ENCODE measurements around the gene CRYL1.
A peak's percentile ranks its signal among the peaks of the same experiment; 100 is the strongest.

The CRYL1 gene

DNA sequence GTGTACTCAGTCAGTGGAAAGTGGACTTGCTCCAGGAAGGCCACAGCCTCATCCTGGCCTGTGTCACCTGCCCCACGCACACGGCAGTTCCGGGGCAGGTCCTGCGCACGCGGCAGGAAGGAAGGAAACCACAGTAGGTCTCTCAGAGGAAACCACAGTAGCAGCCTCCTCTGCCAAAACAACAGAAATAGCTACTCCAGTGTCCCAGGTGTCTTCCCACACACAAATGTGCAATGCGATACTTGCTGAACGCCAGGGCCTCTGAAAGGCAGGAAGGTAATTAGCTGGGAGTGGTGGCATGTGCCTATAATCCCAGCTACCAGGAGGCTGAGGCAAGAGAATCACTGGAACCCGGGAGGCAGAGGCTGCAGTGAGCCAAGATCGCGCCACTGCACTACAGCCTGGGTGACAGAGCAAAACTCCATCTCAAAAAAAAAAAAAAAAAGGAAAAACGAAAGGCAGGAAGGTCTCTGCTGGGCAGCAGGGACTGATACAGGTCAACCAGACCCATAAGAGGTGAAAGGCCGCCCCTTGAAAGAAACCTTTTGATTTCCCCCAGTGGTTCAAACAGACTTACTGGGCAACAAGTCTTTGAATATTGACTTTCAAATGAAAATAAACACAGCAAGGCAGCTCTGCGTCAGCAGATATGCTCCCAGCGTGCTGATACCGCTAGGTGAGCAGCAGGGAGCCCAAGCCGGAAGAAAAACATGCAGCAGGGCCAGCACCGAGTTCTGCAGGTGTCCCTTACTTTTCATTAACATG lies 49.5 kb downstream of the CRYL1 start:
- in situ Hi-C loops (cut with HindIII; ENCODE audit: low pct_unique_long_range_greater_than_20kb, low sequenced_read_pairs): loop anchor here (25.0 kb wide), 1 partner anchor 289 kb away; the partner anchor contains the start of gene GJB2

GRCh38 chr13:20474515-20474914 lies 51.1 kb downstream of the CRYL1 start:
- in situ Hi-C loops (cut with HindIII; ENCODE audit: low pct_unique_long_range_greater_than_20kb, low sequenced_read_pairs): no loop called here
- no peak for TF ChIP-seq JUND (IDR thresholded peaks at IDR 0.05; ENCODE audit: low read depth)
- no peak for DNase-seq (ENCODE audit: low read depth in 1 of 2, low spot score in 1 of 2)

More for the DNA sequence above, 49.5 kb downstream of the CRYL1 start:
- TF ChIP-seq JUND (IDR thresholded peaks at IDR 0.05; ENCODE audit: low read depth): no peak
- no peak for DNase-seq (ENCODE audit: low read depth in 1 of 2, low spot score in 1 of 2)

GRCh38 chr13:20473888-20474287 lies 51.8 kb downstream of the CRYL1 start:
- no peak for DNase-seq (ENCODE audit: low read depth in 1 of 2, low spot score in 1 of 2)
- in situ Hi-C loops (cut with HindIII; ENCODE audit: low pct_unique_long_range_greater_than_20kb, low sequenced_read_pairs): no loop called here
- TF ChIP-seq JUND (IDR thresholded peaks at IDR 0.05; ENCODE audit: low read depth): no peak

DNA sequence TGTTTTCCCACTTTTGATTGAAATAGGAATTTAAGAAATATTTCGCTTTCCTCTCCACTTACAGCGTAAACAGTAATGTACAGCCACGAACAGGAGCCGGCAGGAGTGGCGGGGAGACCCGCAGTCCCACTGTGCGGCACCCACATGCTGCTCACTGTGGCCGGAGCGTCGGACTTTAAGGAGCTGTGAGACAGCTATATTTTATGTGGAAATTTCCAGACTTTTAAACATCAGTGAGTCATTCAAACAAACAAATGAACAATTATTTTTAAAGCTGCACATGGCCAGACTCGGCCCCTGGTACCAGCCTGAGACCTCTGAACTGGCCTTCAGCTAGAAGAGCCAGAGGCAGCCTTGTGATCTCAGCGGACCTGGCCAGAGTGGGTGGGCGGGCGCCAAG lies 52.5 kb downstream of the CRYL1 start:
- in situ Hi-C loops (cut with HindIII; ENCODE audit: low pct_unique_long_range_greater_than_20kb, low sequenced_read_pairs): no loop called here
- TF ChIP-seq JUND (IDR thresholded peaks at IDR 0.05; ENCODE audit: low read depth): no peak
- no peak for DNase-seq (ENCODE audit: low read depth in 1 of 2, low spot score in 1 of 2)

- no peak for TF ChIP-seq JUND (IDR thresholded peaks at IDR 0.05; ENCODE audit: low read depth)
- in situ Hi-C loops (cut with HindIII; ENCODE audit: low pct_unique_long_range_greater_than_20kb, low sequenced_read_pairs): no loop called here
- DNase-seq (ENCODE audit: low read depth in 1 of 2, low spot score in 1 of 2): no peak
Measured at GRCh38 chr13:20472531-20472930, 53.1 kb downstream of the CRYL1 start.

DNA sequence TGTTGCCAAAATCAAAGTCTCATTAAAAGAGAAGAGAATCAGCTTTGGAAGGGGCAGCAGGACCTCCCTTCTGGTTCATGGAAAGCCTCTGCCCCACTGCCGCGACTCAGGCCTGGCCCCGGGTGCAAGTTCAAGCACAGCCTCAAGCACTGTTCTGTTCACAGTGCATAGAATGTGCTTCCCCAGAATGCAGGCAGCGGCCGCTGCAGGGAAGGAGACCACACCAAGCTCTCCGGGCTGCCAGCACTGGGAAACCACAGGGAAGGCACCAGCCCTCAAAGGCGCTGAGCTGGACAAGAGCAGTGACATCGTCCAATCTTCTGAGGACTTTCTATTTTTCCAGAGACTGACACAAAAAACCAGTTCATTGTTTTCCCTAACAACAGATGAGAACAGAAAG lies 55.5 kb downstream of the CRYL1 start:
- in situ Hi-C loops (cut with HindIII; ENCODE audit: low pct_unique_long_range_greater_than_20kb, low sequenced_read_pairs): no loop called here
- no peak for TF ChIP-seq JUND (IDR thresholded peaks at IDR 0.05; ENCODE audit: low read depth)
- no peak for DNase-seq (ENCODE audit: low read depth in 1 of 2, low spot score in 1 of 2)

- DNase-seq (ENCODE audit: low read depth in 1 of 2, low spot score in 1 of 2): no peak
- no peak for TF ChIP-seq JUND (IDR thresholded peaks at IDR 0.05; ENCODE audit: low read depth)
- in situ Hi-C loops (cut with HindIII; ENCODE audit: low pct_unique_long_range_greater_than_20kb, low sequenced_read_pairs): no loop called here
Measured at GRCh38 chr13:20466371-20466770, 59.3 kb downstream of the CRYL1 start.

DNA sequence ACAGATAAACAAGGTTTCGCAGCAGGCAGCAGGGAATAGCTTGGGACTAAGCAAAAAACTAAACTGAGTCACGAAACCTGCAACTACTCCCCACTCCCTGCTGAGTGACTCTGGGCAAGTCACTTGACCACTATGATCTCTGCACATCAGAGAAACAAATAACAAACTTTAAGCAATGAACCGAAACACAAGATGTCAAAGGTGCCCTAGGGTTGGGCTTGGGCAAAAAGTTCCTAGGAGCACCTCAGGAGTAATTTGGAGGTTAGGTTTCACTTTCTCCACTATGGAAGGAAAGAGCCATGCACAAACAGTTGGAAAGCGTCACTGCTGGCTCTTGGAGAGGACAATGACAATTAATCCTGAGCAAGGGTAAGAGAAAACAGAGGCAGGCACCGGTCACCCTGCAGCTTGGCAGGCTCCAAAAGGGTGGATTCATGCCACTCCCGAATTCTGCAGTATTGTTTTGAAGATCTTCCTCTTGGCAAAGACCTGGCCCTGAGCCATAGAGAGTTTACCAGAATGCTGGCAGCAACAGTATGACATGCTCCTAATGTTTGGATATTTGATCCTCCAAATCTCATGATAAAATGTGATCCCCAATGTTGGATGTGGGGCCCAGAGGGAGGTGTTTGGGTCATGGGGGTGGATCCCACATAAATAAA lies 60.3 kb downstream of the CRYL1 start:
- in situ Hi-C loops (cut with HindIII; ENCODE audit: low pct_unique_long_range_greater_than_20kb, low sequenced_read_pairs): no loop called here
- TF ChIP-seq JUND (IDR thresholded peaks at IDR 0.05; ENCODE audit: low read depth): no peak
- peak in 1 of 2 experiments; percentile 7 for DNase-seq (ENCODE audit: low read depth in 1 of 2, low spot score in 1 of 2)

- TF ChIP-seq JUND (IDR thresholded peaks at IDR 0.05; ENCODE audit: low read depth): no peak
- DNase-seq (ENCODE audit: low read depth in 1 of 2, low spot score in 1 of 2): no peak
- in situ Hi-C loops (cut with HindIII; ENCODE audit: low pct_unique_long_range_greater_than_20kb, low sequenced_read_pairs): no loop called here
Measured at GRCh38 chr13:20462921-20463320, 62.7 kb downstream of the CRYL1 start.

DNA sequence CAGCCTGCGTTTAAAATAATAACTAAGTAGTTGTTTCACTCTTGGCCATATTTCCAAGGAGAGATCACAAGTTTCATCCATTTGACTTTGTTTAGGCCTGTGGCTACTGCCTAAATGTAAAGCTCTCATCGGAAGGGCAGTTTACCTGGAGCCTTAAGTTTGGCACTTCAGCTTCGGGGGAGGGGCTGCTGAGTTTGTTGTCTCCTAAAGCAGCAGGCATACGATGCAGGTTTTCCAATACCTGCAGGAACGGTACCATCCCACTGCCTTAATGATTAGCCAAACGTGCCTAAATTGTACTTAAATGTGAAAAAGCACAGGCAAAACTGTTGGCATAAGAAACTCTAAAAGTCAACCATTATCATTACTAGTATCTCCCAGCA lies 63.1 kb downstream of the CRYL1 start:
- TF ChIP-seq JUND (IDR thresholded peaks at IDR 0.05; ENCODE audit: low read depth): no peak

DNA sequence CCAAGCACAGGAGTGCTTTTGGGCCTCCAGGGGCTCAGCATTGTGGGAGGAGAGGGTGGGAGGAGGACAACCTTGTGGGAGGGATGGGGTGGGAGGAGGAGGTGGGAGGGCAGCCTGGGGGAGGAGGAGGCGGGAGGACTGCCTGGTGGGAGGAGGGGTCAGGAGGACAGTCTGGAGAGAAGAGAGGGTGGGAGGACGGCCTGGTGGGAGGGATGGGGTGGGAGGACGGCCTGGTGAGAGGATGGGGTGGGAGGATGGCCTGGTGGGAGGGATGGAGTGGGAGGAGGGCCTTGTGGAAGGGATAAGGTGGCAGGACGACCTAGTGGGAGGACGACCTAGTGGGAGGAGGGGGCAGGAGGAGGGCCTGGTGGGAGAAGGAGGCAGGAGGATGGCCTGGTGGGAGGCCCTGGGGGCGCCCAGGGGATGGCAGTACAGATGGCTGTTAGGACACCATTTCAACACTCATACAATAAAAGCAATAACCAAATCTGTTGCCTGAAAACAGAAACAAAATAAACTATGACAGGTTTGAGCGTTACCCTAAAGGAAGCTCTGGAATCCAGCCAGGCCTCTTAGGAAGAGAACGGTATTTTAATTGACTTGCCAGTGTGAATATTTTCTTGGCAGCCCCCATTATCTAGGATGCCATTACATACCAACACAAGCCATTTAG lies 63.7 kb downstream of the CRYL1 start:
- no peak for DNase-seq (ENCODE audit: low read depth in 1 of 2, low spot score in 1 of 2)
- in situ Hi-C loops (cut with HindIII; ENCODE audit: low pct_unique_long_range_greater_than_20kb, low sequenced_read_pairs): no loop called here
- no peak for TF ChIP-seq JUND (IDR thresholded peaks at IDR 0.05; ENCODE audit: low read depth)

More for the DNA sequence above, 63.1 kb downstream of the CRYL1 start:
- no peak for DNase-seq (ENCODE audit: low read depth in 1 of 2, low spot score in 1 of 2)
- in situ Hi-C loops (cut with HindIII; ENCODE audit: low pct_unique_long_range_greater_than_20kb, low sequenced_read_pairs): no loop called here

GRCh38 chr13:20461481-20461859 lies 64.2 kb downstream of the CRYL1 start:
- in situ Hi-C loops (cut with HindIII; ENCODE audit: low pct_unique_long_range_greater_than_20kb, low sequenced_read_pairs): no loop called here
- TF ChIP-seq JUND (IDR thresholded peaks at IDR 0.05; ENCODE audit: low read depth): no peak
- no peak for DNase-seq (ENCODE audit: low read depth in 1 of 2, low spot score in 1 of 2)

- TF ChIP-seq JUND (IDR thresholded peaks at IDR 0.05; ENCODE audit: low read depth): no peak
- in situ Hi-C loops (cut with HindIII; ENCODE audit: low pct_unique_long_range_greater_than_20kb, low sequenced_read_pairs): no loop called here
- no peak for DNase-seq (ENCODE audit: low read depth in 1 of 2, low spot score in 1 of 2)
Measured at GRCh38 chr13:20460761-20461160, 64.9 kb downstream of the CRYL1 start.
